Body of pancreas (tissue), 4 donors: ENCODE data around the gene AKT3.

Experiments used
- CTCF ChIP-seq, 7 experiments: fragments of 450-650 bp in 4 of 7; fragments of 200-600 bp in 3 of 7; sonication (generic) in 3 of 7; IDR thresholded peaks; one replicate each; pipeline ENCODE4 v1.5.1; 2016 to 2019; ENCODE audit warnings: antibody characterized with exemption in 7 of 7
- POLR2A ChIP-seq, 3 donors: fragments of 450-650 bp; IDR thresholded peaks; one replicate each; pipeline ENCODE4 v1.6.1; 2016; ENCODE audit warnings: antibody characterized with exemption in 3 of 3, mild to moderate bottlenecking in 2 of 3

- TF ChIP-seq POLR2A (IDR thresholded peaks at IDR 0.05) (no peak), CTCF (IDR thresholded peaks at IDR 0.05) (no peak)
These were observed 143.5 kb downstream of the AKT3 start for GRCh38 chr1:243706563-243706962.
